ENCODE data around the gene AGXT. TPM values are rescaled to one million over a fixed set of nuclear protein-coding genes. Genes with fewer than 3 reads are reported as not detected.

Gene AGXT
- total and polyA plus RNA-seq, 2 of the 8 experiments (the other 6 are each of a cell fraction or from before 2014, with no cell fraction given), result 0.03 TPM; not detected in 1

DNA sequence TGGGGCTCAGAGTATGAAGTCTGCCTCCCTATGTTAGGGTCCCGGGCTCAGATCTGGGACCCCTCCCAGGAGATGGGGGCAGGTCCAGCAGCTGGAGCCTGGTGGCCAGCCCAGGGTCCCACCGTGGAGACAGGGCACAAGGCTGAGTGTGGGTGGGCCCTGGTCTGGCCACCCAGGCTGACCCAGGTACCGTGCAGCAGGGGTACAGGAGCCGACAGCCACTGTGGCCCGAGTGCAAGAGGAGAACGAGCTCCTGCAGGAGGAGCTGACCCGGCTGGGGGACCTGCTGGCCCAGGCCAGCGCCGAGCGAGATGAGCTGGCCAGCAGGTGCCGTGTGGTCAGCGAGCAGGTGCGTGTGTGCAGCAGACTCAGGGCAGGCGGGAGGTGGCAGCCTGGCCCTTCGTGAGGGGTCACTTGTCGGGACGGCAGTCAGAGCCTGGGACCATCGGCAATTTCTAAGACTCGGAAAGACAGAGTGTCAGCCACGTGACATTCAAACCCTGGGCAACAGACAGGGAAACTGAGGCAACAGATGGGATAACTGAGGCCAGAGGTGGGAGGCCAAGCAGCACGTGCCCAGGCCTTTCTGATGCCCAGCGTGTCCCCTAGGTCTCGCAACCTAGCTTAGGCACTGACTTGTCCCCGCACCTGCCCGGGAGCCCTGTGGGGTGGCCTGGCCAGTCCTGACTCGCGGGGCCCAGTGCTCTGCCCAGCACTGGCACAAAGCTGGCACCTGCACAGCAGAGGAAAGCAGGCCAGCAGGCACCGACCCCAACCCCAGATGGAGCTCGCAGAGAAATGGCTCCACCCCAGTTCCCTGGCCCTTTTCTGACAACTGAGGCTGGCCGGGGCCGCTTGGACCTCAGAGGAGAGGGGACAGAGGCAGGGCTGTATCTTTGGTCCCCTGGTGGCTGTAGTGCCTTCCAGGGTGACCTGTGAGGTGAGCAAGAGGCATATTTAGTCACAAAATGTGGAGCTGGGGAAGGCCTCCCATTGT lies 51.5 kb downstream of the AGXT start:
- H3K23me2 ChIP-seq (ENCODE audit: low read depth, low read length), result peaks cover 4% of the 10 kb centered on the region; the same call in 1 of the 2 replicates
- no peak overlapping the region for H3K4ac ChIP-seq (replicated peaks; ENCODE audit: insufficient read length, low read depth, low read length)
- no peaks in the 10 kb centered on the region for H3K9me3 ChIP-seq (ENCODE audit: insufficient read depth in 2 of 2, low read depth in 1 of 2, low read length in 1 of 2)
- H3K18ac ChIP-seq (ENCODE audit: extremely low read depth, low read length), result no peak overlapping the region
- H3K79me2 ChIP-seq (ENCODE audit: control insufficient read depth in 1 of 2, insufficient read depth in 2 of 2, low read length in 2 of 2), result no peaks in the 10 kb centered on the region
- H3K27me3 ChIP-seq (replicated peaks in 1 of 4; ENCODE audit: control insufficient read depth in 3 of 4, extremely low read depth in 1 of 4, insufficient read depth in 3 of 4, low read length in 3 of 4), result peaks cover 1 to 9% (median 7%) of the 10 kb centered on the region in 4 experiments; a peak in 5 of 7 replicates
- no peak overlapping the region for H2BK12ac ChIP-seq (ENCODE audit: low read depth, low read length)
- H3K56ac ChIP-seq (replicated peaks; ENCODE audit: insufficient read length, low read depth, low read length), result no peak overlapping the region
- ChIA-PET POLR2A (ENCODE audit: partially characterized antibody) (interaction anchor here (0.6 kb wide), 1 partner anchor 42 kb away, joined by 4 read pairs; no protein-coding TSS in a partner anchor), CTCF (ENCODE audit: partially characterized antibody) (interaction anchor here (1.0 kb wide), 1 partner anchor 67 kb away, joined by 3 read pairs; no protein-coding TSS in a partner anchor)
- no peak for FAIRE-seq
- no peak overlapping the region for H4K5ac ChIP-seq (ENCODE audit: insufficient read length, low read depth, low read length)
- H3K14ac ChIP-seq (ENCODE audit: insufficient read length), result no peak overlapping the region
- no peak overlapping the region; the same call in 1 of the 2 replicates for H4K8ac ChIP-seq (ENCODE audit: extremely low read depth, insufficient read depth, low read length)
- H2BK120ac ChIP-seq (replicated peaks; ENCODE audit: low read depth, low read length), result no peak overlapping the region
- DNase-seq (ENCODE audit: low read depth in 1 of 2, low spot score in 2 of 2), result peak in 1 of 2 experiments; percentile 43
- 91% methylated on average over 31 of the region's 31 CpGs; no CpG with 5 or more reads in 1 of the 2 experiments for WGBS, 2 experiments (ENCODE audit: extremely low coverage in 1 of 2, insufficient coverage in 1 of 2, insufficient read length in 1 of 2, insufficient replicate concordance in 2 of 2, low coverage in 1 of 2, low lambda C conversion rate in 2 of 2, missing lambda C conversion rate in 1 of 2)
- H2BK15ac ChIP-seq (ENCODE audit: low read length), result no peak overlapping the region
- no peak overlapping the region for H2BK20ac ChIP-seq (ENCODE audit: low read length)
- no peak overlapping the region for H2AFZ ChIP-seq (ENCODE audit: low read length)
- peaks cover 0 to 2% of the 10 kb centered on the region in 2 experiments for H4K20me1 ChIP-seq (replicated peaks in 1 of 2; ENCODE audit: control insufficient read depth in 1 of 2, insufficient read depth in 2 of 2, low read length in 2 of 2)
- H3K79me1 ChIP-seq (ENCODE audit: low read depth, low read length), result no peaks in the 10 kb centered on the region
- H4K91ac ChIP-seq (replicated peaks; ENCODE audit: insufficient read length, low read length), result no peak overlapping the region
- H3K4me3 ChIP-seq (ENCODE audit: extremely low read depth in 1 of 4, insufficient read depth in 2 of 4, low read depth in 3 of 4, low read length in 4 of 4), result no peak overlapping the region
- no peak overlapping the region for H3K23ac ChIP-seq (ENCODE audit: insufficient read length)
- TF ChIP-seq SAP30 (IDR thresholded peaks at IDR 0.05; ENCODE audit: insufficient read depth, insufficient replicate concordance, low read length) (no peak), HDAC2 (IDR thresholded peaks at IDR 0.05; ENCODE audit: borderline replicate concordance in 1 of 2, low read depth in 2 of 2, low read length in 2 of 2) (no peak), FOSL1 (IDR thresholded peaks at IDR 0.05; ENCODE audit: insufficient read depth, low read depth, low read length) (no peak)
- TF ChIP-seq, protein P1, sequence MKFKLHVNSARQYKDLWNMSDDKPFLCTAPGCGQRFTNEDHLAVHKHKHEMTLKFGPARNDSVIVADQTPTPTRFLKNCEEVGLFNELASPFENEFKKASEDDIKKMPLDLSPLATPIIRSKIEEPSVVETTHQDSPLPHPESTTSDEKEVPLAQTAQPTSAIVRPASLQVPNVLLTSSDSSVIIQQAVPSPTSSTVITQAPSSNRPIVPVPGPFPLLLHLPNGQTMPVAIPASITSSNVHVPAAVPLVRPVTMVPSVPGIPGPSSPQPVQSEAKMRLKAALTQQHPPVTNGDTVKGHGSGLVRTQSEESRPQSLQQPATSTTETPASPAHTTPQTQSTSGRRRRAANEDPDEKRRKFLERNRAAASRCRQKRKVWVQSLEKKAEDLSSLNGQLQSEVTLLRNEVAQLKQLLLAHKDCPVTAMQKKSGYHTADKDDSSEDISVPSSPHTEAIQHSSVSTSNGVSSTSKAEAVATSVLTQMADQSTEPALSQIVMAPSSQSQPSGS (IDR thresholded peaks at IDR 0.05; ENCODE audit: low read length), result no peak
- H3K36me3 ChIP-seq (ENCODE audit: control insufficient read depth in 2 of 4, insufficient read depth in 4 of 4, low read length in 3 of 4), result no peaks in the 10 kb centered on the region
- peaks cover 0 to 6% (median 3%) of the 10 kb centered on the region in 4 experiments; a peak in 4 of 7 replicates for H3K4me1 ChIP-seq (replicated peaks in 1 of 4; ENCODE audit: control insufficient read depth in 3 of 4, insufficient read depth in 4 of 4, low read length in 3 of 4)
- H3K27ac ChIP-seq (ENCODE audit: low read depth, low read length), result no peak overlapping the region
- H2BK5ac ChIP-seq (ENCODE audit: low read depth, low read length), result no peak overlapping the region
- no peak overlapping the region for H3K4me2 ChIP-seq (ENCODE audit: insufficient read depth in 1 of 2, low read depth in 2 of 2, low read length in 2 of 2)
- no peak overlapping the region for H3K9ac ChIP-seq (replicated peaks in 1 of 4; ENCODE audit: extremely low read depth in 1 of 4, low read depth in 3 of 4, low read length in 3 of 4)
- no peak overlapping the region for H2AK5ac ChIP-seq (ENCODE audit: low read depth, low read length)

Measured in H1 (cell line).